GM19452 (cell line): Measurements from ENCODE around the gene CD248.

Experiments used
- ATAC-seq: cut with Tn5 transposase; IDR thresholded peaks from one replicate; pipeline ENCODE4 v1.9.1; 2021; ENCODE audit not compliant: unreplicated experiment

The CD248 gene

DNA sequence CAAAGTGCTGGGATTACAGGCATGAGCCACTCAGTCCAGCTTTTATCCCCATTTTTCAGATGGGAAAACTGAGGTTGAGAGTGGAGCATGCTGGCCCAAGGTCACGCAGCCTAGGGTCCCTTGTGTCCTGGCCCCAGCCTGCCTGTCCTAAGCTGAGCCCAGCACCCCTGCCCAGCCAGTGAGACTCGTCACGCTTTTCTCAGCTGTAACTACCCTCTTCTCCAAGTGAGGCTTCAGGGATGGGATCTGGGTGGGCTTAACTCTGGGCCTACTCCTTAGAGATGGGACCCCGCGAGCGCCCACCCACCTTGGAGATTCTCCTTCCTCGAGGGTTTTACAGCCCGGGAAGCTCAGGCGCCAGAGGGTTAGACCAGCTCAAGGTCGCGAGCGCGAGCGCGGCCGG is 25.5 kb downstream of the CD248 start:
- ATAC-seq, result no peak

DNA sequence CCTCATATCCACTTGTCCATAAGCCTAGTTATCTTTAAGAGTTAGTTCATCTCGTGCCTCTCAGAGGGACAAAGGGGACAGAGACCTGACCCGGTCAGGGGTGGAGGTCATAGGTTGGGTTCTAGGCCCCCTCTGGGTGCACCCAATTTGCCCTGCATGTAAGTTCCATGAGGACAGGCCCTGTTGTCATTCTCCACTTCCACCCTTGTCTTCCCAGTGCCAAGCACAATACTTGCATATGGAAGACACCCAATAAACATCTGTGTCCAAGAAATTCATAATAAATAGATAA is 26.6 kb downstream of the CD248 start:
- ATAC-seq, result no peak

DNA sequence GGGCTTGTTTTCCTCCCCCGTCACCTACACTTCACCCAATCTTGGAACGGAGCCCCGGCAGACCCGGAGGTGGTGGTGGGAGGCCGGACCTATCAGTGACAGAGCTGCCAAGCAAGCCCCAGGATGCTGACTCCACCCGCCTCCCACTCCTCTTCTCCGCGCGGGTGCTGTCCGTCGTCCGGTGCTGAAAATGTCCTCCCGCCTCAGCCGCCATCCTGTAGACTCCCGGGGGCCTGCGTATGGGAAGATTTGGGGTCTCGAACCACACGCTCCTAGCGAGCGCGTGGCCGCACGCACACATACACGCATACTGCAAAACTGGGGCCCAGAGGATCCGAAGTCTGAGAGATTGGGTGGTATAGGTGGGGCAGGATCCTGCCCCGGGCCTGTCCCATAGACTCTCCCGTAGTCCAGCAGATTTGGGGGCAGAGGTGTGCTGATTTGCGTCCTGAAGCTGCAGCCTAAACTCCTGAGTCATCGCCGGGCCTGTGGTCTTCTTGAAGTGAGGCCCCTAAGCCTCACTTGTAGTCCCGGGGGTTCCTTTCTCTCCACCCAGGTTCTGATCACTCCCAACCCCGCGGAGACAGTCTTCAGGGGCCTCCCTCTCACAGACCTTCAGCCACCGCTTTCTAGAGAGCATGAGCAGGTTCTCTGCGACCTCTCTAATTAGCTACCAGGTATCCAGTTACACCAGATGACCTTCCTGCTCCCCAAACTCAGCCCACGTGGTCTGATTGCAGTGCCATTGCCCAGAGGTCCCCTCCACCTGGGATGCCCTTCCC is 27.1 kb downstream of the CD248 start:
- ATAC-seq, result peak; percentile 41

DNA sequence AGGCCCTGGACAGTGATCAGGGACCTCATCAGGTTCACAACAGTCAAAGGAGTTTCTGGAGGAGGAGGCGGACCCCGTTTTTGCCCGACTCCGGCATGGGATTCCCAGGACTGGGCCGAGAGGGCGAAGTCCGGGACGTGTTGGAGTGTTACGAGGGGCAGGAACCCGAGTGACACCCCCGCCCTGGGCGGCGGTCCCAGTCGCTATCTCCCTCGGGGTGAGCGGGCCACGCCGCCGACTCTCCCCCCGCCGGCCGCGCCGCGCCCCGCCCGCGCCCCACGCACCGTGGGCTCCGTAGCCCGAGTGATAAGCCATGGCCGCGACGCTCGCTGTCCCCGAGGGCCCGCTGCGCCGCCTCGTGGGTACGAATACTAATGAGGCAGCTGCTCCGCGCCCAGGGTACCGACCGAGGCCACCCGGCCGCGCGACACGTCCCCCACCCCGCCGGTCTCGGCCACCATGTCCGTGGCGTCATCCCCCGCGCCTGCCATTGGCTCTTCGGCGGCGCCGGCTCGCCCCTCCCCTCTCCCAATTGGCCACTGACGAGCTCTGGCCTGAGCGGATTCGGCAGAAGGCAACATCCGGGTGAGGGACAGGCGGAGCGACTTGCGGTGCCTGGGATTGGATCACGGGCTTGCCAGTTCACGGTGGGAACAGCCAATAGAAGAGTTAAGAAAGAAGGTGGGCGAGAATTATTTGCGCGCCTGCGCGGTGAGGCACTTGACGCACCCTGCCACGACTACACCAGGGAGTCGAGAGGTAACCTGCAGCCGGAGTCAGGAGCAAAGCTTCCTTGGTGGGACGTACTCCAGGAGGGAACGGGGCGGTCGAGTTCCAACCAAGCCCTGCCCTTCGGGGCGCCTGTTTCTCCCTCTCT is 27.9 kb downstream of the CD248 start, which contains the start of gene YIF1A:
TSS of gene YIF1A (minus strand) at position 473 of the 877 bp plus-strand sequence. CDS start at position 315, 158 bp downstream.
- peak; percentile 85 for ATAC-seq

DNA sequence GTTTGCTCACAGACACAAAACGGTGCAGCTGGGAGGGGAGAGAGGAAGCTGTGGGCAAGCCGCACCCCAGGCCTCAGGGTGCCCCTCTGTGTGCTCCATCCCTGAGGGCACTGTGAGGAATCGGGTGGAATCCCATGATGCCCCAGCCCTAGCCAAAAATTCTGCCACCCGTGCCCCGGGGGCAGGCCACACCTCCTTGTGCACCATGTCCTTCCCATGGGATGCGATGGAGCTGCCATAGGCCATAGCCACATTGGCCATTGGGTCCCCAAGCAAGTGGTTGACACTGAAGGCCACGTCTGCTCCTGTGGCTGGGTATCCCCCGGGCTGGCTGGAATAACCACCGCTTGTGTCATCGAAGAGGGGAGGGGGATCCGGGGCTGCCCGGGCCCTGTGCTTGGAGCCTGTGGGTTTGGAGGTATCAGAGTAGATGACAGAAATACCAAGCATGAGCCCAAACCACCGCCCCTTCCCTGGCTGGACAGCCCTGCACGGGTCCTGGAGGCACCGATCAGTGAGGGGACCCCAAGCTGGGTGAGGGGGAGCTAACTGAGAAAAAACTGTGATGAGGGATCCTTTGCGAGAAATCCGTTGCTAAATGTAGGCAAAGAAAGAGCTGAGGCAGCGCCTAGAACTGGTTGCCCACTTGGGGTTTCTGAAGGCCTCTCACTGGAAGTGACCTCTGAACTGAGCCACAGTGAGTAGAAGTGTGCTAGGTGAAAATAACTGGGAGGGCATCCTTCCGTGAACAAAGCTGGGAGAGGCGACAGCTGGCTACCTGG is 28.8 kb downstream of the CD248 start:
- ATAC-seq, result no peak

DNA sequence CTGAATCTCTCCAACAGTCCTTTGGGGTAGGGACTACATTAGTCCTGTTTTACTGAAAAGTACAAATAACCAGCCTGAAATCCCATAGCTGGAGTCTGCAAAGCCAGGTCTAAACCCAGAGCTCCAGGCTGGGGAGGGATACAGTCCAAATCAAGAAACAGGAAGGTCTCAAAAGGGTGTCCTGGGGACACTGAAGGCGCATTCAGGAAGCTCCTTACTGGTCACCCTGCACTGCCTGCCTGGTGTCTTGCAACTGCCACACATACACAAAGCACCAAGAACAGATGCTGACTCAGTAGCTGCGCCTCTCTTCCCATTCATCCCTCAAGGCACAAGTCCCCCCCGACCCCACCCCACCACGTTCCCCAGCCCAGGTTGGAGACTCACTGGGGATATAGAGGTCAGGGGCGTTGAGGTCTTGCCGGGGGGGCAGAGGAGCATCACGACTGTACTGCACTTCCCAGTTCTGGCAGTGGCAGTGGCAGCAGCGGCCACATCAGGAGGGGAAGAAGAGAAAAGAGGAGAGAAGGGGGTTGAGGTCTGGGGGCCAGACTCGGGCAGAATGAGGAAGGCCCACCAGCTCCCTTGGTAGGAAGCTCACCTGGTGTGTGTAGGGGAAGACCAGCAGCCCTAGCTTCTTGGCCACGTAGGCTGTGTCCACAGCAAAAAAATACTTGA is 29.5 kb downstream of the CD248 start:
- no peak for ATAC-seq

DNA sequence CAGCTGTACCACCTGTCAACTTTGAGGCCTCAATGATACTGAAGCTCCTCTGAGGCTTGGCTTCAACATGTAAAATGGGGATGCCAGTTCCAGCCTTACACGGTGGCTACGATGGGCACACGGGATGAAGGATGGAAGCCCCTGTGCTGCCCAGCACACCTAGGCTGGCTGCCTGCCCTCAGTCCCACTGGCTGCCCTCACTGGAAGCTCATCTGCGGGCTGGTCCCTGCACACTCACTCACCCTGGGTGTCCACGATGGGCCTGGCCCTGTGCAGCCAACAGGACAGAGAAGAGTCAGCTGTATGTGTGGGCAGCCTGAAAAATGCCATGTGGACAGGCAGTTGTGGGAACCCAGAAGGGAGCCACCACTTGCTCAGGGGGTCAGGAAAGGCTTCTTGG is 30.1 kb downstream of the CD248 start:
- no peak for ATAC-seq

DNA sequence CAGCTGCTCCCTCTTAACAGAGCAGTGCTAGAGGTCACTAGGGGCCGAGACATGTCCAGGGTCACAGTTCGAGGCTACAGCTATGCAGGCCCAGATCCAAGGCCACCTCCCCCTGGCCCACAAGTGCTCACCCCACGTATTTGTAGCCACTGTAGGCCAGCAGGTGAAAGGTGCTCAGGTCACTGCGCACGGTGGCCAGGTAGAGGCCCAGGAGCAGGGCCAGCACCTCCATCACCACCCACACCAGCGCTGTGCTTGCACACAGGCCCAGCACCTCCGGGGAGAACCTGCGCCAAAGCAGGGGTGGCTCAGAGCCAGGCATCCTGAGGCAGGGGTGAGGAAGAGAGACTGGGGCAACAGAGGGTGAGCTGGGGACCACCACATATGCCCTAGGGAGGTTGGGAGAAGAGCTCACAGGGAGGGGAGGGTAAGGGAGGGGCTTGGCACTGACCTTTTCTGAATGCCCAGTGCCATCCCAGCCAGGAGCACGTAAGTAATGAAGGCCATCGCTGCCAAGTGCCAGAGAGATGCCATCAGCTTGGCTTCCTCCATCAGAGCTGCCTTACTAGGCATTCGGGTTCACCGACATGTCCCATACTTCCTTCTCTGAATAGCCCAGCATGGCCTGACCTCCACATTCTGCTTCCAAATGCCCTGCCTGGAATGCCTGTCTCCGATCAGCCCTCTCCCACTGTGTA is 31.4 kb downstream of the CD248 start:
- ATAC-seq, result no peak

DNA sequence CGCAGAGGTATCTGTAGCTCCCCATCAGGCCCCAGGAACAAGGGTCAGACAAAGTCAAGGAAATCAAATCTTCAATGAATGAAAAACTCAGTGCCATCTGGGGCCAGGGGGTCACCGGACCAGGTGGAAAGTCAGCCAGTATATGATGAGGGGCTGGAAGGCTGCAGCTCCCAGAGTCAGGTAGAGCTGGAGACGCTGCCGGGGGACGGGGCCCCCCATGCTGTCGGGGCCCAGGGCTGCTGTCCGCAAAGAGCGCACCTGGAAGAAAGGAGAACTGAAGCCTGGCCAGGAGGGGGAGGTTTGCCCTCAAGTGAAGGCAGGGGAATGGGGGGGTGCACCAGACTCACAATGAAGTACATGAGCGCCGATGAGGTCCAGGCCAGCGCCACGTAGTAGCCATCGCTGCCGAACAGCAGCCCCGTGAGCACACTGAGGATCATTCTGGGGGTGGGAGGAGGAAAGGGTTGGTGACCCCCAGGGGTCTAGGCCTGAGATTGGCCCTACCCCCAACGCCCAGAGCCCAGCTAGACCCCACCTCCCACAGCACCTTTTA is 32.2 kb downstream of the CD248 start:
- no peak for ATAC-seq

DNA sequence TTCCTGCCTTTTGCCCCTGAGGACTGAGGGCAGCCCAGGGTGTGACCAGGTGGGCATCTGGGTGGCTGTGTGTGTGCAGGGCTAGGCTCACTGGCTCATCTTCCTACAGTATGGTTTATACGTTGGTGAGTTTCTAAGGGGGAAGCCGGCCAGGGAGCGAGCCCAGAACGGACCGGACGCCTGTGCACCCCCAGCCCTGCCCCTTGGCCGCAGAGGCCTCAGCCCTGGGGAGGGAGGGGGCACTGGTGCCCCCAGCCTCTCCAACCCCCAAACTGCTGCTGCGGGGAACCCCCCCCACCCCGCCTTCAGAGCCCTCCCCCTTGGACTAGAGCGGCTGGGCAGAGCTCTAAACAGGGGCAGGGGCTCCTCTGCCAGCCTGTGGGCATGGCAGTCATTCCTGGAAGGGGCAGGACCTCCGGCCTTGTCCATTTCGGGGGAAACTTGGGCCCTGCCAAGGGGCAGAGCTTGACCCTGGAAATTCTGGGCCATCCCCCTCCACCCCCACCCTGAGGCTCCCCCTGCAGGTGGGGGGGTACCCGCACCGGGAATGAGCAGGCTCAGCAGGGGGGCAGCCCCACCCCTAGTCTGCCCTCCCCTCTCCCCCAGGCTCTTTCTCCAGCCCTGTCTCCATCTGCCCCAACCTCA is 33.3 kb downstream of the CD248 start:
- no peak for ATAC-seq

DNA sequence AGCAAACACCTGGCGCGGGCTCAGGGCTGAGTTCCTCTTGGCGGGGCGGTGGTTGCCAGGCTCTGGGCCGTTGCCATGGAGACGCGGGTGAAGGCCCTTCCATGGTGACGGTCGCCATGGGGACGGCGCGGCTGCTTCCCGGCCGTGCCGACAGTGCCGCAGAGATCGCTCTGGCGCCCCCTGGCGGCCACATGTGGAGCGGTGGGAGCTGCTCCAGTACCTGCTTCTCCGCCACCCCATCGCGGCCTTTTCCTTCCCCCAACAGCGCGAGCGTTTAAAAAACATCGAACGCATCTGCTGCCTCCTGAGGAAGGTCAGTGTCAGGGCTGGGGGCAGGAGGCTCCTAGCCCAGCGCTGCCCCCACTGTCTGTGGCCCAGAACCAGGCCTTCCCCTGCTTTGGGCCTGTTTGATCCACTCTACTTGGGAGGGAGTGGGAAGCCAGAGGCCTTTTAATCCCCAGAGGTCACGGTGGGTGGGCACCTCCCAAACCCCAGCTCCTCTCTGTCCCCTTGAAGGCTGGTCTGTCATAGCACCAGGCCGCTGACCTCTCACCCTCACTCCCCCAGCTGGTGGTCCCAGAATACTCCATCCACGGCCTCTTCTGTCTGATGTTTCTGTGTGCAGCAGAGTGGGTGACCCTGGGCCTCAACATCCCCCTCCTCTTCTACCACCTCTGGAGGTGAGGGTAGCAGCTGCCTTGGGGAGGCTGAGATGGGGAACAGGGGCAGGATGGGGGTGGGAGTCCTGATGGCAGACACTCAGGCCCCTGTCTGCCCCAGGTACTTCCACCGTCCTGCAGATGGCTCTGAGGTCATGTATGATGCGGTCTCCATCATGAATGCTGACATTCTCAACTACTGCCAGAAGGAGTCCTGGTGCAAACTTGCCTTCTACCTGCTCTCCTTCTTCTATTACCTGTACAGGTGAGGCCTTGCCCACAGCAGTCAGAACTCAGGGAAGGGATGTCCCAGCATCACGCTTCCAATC is 34.1 kb downstream of the CD248 start:
- peak; percentile 75 for ATAC-seq

DNA sequence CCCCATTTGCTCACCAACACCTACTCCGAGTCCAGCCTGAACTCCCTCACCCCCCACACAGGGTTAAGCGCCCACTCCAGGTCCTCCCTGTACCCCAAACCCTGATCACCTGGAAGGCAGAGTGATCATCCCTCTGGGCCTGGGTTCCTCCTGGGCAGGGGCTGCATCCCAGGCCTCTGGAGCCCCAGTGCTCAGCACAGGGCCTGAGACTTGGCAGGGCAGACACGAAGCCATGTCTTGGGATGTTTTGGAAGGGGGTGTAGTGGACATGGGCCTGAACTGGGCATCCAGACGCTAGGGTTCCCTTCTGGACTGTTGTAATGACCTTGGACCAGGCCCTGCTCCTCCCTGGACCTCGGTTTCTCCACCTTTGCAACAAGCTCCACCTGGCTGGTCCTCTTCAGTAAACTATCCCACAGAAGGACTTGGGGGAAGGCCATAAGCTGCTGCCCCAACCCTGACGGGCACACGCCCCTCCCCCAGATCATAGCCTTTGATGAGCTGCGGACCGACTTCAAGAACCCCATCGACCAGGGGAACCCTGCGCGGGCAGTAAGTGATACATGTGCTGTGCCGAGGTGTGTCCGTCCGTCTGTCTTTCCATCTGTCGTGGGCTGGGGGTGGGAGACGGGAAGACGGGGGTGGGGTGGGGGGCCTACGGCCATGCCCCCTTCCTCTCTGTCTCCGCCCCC is 34.9 kb downstream of the CD248 start:
- ATAC-seq, result no peak

DNA sequence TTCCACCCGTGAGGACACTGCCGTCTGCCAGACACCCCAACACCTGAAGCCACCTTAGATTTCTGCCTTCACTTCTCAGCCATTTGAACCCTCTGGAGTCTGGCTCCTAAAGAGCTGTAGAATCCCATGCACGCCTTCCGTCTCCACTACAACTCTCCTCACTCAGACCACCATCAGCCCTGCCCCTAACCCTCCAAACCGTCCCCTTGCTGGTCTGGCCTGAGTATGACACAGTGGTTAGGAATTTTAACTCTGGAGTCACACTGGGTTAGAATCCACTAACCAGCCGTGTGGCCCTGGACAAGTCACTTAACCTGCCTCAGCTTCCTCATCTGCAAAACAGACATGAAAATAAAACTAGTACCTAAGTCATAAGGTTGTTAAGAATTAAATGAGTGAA is 35.8 kb downstream of the CD248 start:
- no peak for ATAC-seq

DNA sequence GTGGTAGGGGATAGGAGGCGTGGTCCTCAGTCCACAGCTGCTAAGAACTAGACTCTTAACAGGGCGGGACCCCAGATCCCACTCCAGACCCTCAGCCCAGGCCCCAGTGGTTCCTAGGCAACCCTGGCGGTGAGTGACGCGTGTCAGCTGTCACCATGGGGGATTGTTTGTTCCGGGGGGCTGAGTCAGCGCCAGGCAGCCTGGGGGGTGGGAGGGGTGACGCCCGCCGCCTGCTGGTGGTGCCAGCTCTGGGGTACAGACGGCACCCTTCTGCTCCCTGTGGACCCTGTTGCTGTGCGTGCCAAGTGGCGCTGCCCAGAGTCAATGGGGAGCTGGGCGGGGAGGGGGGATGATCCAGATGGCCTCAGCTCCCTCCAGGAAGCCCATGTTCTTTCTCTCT is 36.4 kb downstream of the CD248 start:
- ATAC-seq, result no peak

DNA sequence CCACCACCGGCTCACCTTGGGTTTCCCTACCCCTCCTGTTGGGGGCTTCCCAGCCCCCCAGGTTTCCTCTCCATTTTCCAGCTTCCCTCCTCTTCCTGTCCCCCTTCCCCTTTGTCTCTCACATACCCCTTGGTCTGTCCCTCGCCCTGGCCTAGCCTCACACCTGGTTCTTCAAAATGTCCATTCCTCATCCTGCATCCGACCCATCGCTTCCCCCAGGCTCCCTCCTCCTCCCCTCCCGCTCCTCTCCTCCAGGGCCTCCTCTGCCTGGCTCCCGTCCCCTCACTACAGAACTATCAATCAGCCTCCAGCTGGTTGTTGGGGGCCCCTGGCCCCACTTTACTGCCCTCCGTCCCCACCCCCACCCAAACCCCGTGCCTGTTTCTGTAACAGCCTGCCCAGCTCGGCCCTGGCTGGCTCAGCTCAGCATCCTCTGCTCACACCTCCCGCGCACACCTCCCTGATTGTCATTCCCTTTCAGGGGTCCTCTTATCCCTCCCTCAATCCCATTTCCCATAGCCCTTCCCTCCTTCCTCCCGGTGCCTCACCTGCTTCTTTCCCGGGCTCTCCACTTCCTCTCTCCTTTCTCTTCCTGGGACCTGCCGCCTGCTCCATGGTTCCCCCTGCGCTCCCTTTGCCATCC is 37.6 kb downstream of the CD248 start:
- no peak for ATAC-seq

DNA sequence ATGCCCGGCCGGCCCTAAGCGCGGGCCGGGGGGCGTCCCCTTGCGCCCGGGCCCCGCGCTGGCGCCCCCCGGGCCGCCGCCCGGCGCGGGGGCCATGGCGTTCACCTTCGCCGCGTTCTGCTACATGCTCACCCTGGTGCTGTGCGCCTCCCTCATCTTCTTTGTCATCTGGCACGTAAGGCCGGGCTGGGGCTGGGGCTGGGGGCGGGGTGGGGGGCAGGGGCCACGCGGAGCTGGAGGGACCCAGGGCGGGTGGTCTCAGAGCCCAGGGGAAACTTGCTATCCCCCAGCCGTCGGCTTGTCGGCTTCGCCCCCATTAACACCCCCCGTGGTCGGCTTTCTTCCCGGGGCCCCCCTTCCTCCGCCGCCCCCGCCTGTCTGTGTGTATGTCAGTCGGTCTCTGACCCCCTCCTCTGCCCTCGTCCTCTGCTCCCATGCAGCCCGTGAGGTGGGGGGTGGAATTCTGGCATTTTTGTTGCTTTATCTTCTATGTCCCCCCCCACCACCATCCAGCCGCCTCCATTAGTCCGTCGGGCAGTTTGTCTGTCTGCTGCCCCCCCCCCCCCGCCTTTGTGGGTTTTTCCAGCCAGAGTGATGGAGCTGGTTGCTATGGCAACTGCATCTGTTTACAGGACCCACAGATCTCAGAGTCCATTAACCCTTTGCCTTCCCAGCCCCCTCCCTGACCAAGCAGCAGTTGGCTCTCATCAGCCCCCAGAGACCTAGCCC is 38.3 kb downstream of the CD248 start:
- ATAC-seq, result no peak
